ENCODE results near the gene MILR1. TPM values are rescaled to one million over a fixed set of nuclear protein-coding genes. Genes with fewer than 3 reads are reported as not detected.

The MILR1 gene
- total RNA-seq, 6 experiments from 2014 or later: 0.61 to 2.5 (median 1.5) TPM

GRCh38 chr17:64402469-64402868 is 46.4 kb upstream of the MILR1 start:
- no peak for TF ChIP-seq CTCF (IDR thresholded peaks at IDR 0.05)
- Mint-ChIP-seq H3K9me3 (no peaks in the 10 kb centered on the region), H3K4me3 (no peak overlapping the region), H3K36me3 (ENCODE audit: low read depth) (no peaks in the 10 kb centered on the region; the same call in 1 of the 2 replicates), H3K27ac (no peak overlapping the region), H3K4me1 (ENCODE audit: low read depth) (peaks cover 7% of the 10 kb centered on the region; the same call in 1 of the 2 replicates), H3K27me3 (ENCODE audit: insufficient read depth) (peaks cover 5% of the 10 kb centered on the region)
- no peak for DNase-seq

GRCh38 chr17:64403881-64404460 is 44.9 kb upstream of the MILR1 start:
- TF ChIP-seq CTCF (IDR thresholded peaks at IDR 0.05): no peak
- DNase-seq: no peak
- H3K4me3 Mint-ChIP-seq: no peak overlapping the region
- no peaks in the 10 kb centered on the region for H3K9me3 Mint-ChIP-seq
- H3K27ac Mint-ChIP-seq: no peak overlapping the region
- H3K36me3 Mint-ChIP-seq (ENCODE audit: low read depth): no peaks in the 10 kb centered on the region; the same call in 1 of the 2 replicates
- H3K27me3 Mint-ChIP-seq (ENCODE audit: insufficient read depth): peaks cover 2% of the 10 kb centered on the region
- H3K4me1 Mint-ChIP-seq (ENCODE audit: low read depth): peaks cover 7% of the 10 kb centered on the region; the same call in 1 of the 2 replicates

DNA sequence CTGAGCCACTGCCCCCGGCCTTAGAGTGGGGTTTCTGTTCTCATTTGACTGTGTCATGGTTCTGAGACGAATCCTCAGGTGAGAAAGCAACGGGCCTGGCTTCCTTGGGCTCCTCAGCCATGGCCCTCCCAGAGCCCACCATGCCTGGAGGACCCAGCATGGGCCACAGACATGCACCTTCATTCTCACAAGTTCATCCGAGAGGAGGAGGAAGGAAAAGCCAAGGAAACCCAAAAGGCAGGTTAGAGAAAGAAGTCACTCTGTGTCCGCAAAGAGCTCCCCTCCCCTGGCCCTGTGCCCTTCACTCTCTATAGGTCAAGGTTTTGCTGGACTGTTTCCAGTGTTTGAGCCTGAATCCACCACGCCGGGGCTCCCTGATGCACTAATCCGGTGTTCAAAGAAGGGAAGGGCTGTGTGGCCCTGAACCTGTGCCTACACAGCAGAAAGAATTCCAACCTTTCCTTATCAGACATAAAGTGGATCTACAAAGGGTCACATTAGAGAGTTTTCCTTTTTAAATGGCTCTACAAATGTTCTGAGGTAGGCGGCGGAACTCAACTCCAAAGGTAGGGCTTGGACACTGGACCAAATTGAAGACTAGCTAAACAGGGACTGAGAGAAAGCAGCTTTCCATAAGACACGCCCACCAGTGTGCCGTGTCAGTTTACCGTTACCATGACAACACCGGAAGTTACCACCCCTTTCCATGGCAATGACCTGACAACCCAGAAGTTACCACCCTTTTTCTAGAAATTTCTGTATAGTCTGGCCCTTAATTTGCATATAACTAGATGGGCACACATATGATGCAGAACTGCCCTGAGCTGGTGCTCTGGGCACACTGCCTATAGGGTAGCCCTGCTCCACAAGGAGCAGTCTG is 42.4 kb upstream of the MILR1 start:
- DNase-seq: no peak
- no peaks in the 10 kb centered on the region; the same call in 1 of the 2 replicates for H3K36me3 Mint-ChIP-seq (ENCODE audit: low read depth)
- H3K4me3 Mint-ChIP-seq: no peak overlapping the region
- no peaks in the 10 kb centered on the region for H3K9me3 Mint-ChIP-seq
- H3K4me1 Mint-ChIP-seq (ENCODE audit: low read depth): peaks cover 5% of the 10 kb centered on the region; the same call in 1 of the 2 replicates
- no peak overlapping the region for H3K27ac Mint-ChIP-seq
- peaks cover 2% of the 10 kb centered on the region for H3K27me3 Mint-ChIP-seq (ENCODE audit: insufficient read depth)
- no peak for TF ChIP-seq CTCF (IDR thresholded peaks at IDR 0.05)

DNA sequence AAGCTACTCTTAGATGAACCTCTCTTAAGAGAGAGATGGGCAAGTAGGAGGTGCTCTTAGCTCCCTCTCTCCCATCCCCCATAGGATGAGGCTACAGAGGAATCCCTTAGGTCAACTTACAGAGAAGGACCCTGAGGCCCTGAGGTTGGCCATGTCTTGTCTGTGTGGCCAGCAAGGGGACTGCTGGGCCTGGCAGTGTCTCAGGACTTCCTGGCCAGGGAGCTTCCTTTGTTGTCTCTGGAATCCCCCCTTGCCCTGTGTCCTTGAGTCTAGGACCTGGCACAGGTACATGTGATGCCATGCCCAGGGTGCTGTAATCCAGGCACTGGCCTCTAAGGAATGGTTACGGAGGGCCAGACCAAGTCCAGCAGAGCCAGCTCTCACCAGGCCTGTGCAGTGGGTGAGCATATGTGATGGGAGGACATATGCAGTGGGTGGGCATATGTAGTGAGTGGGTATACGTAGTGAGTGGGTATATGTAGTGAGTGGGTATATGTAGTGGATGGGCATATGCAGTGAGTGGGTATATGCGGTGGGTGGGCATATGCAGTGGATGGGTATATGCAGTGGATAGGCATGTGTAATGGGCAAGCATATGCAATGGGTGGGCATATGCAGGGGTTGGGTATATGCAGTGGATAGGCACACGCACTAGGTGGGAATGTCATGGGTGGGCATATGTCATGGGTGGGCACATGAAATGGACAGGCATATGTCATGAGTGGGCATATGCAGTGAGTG is 38.0 kb upstream of the MILR1 start:
- H3K36me3 Mint-ChIP-seq (ENCODE audit: low read depth): no peaks in the 10 kb centered on the region
- no peak for TF ChIP-seq CTCF (IDR thresholded peaks at IDR 0.05)
- H3K27me3 Mint-ChIP-seq (ENCODE audit: insufficient read depth): no peaks in the 10 kb centered on the region; the same call in none of the 2 replicates
- H3K9me3 Mint-ChIP-seq: no peaks in the 10 kb centered on the region
- no peak for DNase-seq
- H3K27ac Mint-ChIP-seq: no peak overlapping the region
- peaks cover 10% of the 10 kb centered on the region for H3K4me1 Mint-ChIP-seq (ENCODE audit: low read depth)
- no peak overlapping the region for H3K4me3 Mint-ChIP-seq

DNA sequence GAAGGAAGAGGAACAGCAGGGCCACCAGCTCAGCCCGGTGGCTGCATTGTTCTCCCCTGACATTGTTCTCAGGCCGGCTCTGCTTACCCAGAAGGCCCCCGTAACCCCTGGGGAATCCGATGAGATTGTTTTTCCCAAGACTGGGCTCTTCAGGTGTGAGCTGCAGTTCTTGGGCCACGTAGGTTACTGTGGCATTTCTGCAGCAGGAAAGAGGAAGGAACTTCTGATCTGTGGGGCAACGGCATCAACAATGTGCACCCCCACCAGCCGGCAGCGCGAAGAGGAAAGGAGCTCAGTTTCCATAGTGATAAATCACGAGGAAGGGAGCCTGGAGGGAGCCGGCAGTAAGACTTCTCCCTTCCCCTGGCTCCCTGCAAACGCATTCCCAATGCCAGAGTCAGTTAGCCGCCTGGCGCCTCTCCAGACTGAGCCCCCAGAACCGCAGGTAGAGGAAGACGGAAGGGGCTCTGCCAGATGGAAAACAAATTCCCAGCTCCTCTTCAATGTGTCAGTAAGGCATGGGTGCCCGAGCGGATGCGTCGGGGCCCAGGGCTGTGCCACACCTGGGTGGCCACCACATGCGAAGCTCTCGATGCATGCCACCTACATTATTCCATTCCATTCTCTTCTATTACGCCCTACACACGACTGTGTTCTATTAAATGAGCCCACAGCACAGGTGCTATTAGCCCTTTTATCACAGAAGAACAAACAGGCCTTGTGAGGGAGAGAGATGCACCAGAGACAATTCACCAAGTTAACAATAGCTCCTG is 36.7 kb upstream of the MILR1 start:
- H3K27ac Mint-ChIP-seq: no peak overlapping the region
- H3K27me3 Mint-ChIP-seq (ENCODE audit: insufficient read depth): no peaks in the 10 kb centered on the region; the same call in none of the 2 replicates
- no peaks in the 10 kb centered on the region for H3K9me3 Mint-ChIP-seq
- peak overlapping the region; percentile 29; the same call in 1 of the 2 replicates for H3K4me3 Mint-ChIP-seq
- H3K36me3 Mint-ChIP-seq (ENCODE audit: low read depth): no peaks in the 10 kb centered on the region
- H3K4me1 Mint-ChIP-seq (ENCODE audit: low read depth): peaks cover 10% of the 10 kb centered on the region
- TF ChIP-seq CTCF (IDR thresholded peaks at IDR 0.05): no peak
- no peak for DNase-seq

Data from HFFc6 (cell line).